Naive thymus-derived CD4-positive, alpha-beta T cell (primary cell): ENCODE measurements around the gene RAP1GAP. TPM values are rescaled to one million over a fixed set of nuclear protein-coding genes. Genes with fewer than 3 reads are reported as not detected.
"Not testable (repeated sequence)": the region's sequence is repeated elsewhere in the genome, so short reads cannot be mapped to it uniquely, and the experiment has no call there.

Experiments used
- ATAC-seq: fragments of 150-1000 bp; cut with Tn5 transposase; 2 replicates; pipeline ENCODE4 v1.10.0; 2021; ENCODE audit warnings: mild to moderate bottlenecking, moderate library complexity
- CTCF ChIA-PET: fragments of 350-600 bp; sonication (Branson Sonifier 250); formaldehyde crosslinking; loops from one replicate; lab custom pipeline; 2021; ENCODE audit warnings: antibody characterized with exemption; lab: Charles Lee
- POLR2A ChIA-PET: fragments of 350-600 bp; sonication (Branson Sonifier 250); formaldehyde crosslinking; loops from one replicate; lab custom pipeline; 2021; ENCODE audit warnings: antibody characterized with exemption, inconsistent platforms; lab: Charles Lee
- DNase-seq, 9 donors: peaks; one replicate each; pipeline versions ENCODE4 v3.0.0 to v3.0.0-alpha.2; 2020 to 2022; ENCODE audit warnings: mixed read lengths in 1 of 9
- H3K27ac ChIP-seq: one replicate; pipeline ENCODE4 v1.7.0; 2013; ENCODE audit warnings: mild to moderate bottlenecking, low read depth, low read length, moderate library complexity
- H3K27me3 ChIP-seq, 2 donors: one replicate each; pipeline ENCODE4 v1.7.0; 2013; ENCODE audit warnings: low read length in 2 of 2, mild to moderate bottlenecking in 2 of 2, moderate library complexity in 2 of 2; ENCODE audit not compliant: control insufficient read depth in 2 of 2, insufficient read depth in 2 of 2
- H3K36me3 ChIP-seq, 3 experiments: 1 replicate in 2 of 3; 2 replicates in 1 of 3; pipeline ENCODE4 v1.7.0; 2013; ENCODE audit warnings: low read length in 3 of 3, mild to moderate bottlenecking in 3 of 3, moderate library complexity in 1 of 3; ENCODE audit not compliant: insufficient read depth in 3 of 3, control insufficient read depth in 2 of 3
- H3K4me1 ChIP-seq, 2 donors: one replicate each; pipeline ENCODE4 v1.7.0; 2013; ENCODE audit warnings: low read length in 2 of 2, mild to moderate bottlenecking in 2 of 2, moderate library complexity in 1 of 2; ENCODE audit not compliant: control insufficient read depth in 2 of 2, insufficient read depth in 2 of 2
- H3K4me3 ChIP-seq: 2 replicates; pipeline ENCODE4 v1.7.0; 2013; ENCODE audit warnings: mild to moderate bottlenecking, low read length
- H3K9me3 ChIP-seq, 3 experiments: 1 replicate in 2 of 3; 2 replicates in 1 of 3; pipeline ENCODE4 v1.7.0; 2013; ENCODE audit warnings: low read length in 3 of 3; ENCODE audit not compliant: control insufficient read depth in 2 of 3
- H3K27ac Mint-ChIP-seq, 9 donors: one replicate each; pipeline ENCODE4 v1.8.0; 2020 to 2022; ENCODE audit warnings: mixed read lengths in 9 of 9, mild to moderate bottlenecking in 8 of 9, moderate library complexity in 5 of 9, inconsistent platforms in 2 of 9
- H3K27me3 Mint-ChIP-seq, 5 donors: one replicate each; pipeline ENCODE4 v1.8.0; 2021 to 2022; ENCODE audit warnings: mixed read lengths in 5 of 5, mild to moderate bottlenecking in 1 of 5
- H3K36me3 Mint-ChIP-seq, 5 donors: one replicate each; pipeline ENCODE4 v1.8.0; 2020 to 2022; ENCODE audit warnings: mixed read lengths in 5 of 5, mild to moderate bottlenecking in 3 of 5, inconsistent platforms in 1 of 5
- H3K4me1 Mint-ChIP-seq, 7 donors: one replicate each; pipeline ENCODE4 v1.8.0; 2020 to 2022; ENCODE audit warnings: mixed read lengths in 7 of 7, mild to moderate bottlenecking in 3 of 7, inconsistent platforms in 1 of 7
- H3K4me3 Mint-ChIP-seq, 10 donors: one replicate each; pipeline ENCODE4 v1.8.0; 2020 to 2022; ENCODE audit warnings: mild to moderate bottlenecking in 10 of 10, mixed read lengths in 10 of 10, moderate library complexity in 6 of 10, inconsistent platforms in 2 of 10
- H3K9me3 Mint-ChIP-seq, 11 donors: one replicate each; pipeline ENCODE4 v1.8.0; 2020 to 2022; ENCODE audit warnings: mixed read lengths in 11 of 11, mild to moderate bottlenecking in 4 of 11, inconsistent platforms in 1 of 11, moderate library complexity in 1 of 11
- intact Hi-C, 2 donors: fragments of 100-400 bp; cut with micrococcal nuclease; formaldehyde crosslinking; loops; one replicate each; pipeline ENCODE4 v1.15.1; 2023
- polyA plus RNA-seq, 2 donors: library from polyadenylated mRNA; unstranded; fragments of 300-500 nt; fragmentation: Illumina TruSeq; gene quantifications; one replicate each; pipeline ENCODE4 v1.2.3, GENCODE V29; 2021
- total RNA-seq, 6 experiments: library from RNA in 5 of 6; stranded (reverse) in 5 of 6; gene quantifications; 1 replicate in 5 of 6; 2 replicates in 1 of 6; pipeline ENCODE4 v1.2.3 and lab custom pipeline; 2021 to 2026

Gene RAP1GAP
- total and polyA plus RNA-seq, 7 experiments from 2014 or later = 0.16 to 1.4 (median 0.42) TPM; not detected in 3

DNA sequence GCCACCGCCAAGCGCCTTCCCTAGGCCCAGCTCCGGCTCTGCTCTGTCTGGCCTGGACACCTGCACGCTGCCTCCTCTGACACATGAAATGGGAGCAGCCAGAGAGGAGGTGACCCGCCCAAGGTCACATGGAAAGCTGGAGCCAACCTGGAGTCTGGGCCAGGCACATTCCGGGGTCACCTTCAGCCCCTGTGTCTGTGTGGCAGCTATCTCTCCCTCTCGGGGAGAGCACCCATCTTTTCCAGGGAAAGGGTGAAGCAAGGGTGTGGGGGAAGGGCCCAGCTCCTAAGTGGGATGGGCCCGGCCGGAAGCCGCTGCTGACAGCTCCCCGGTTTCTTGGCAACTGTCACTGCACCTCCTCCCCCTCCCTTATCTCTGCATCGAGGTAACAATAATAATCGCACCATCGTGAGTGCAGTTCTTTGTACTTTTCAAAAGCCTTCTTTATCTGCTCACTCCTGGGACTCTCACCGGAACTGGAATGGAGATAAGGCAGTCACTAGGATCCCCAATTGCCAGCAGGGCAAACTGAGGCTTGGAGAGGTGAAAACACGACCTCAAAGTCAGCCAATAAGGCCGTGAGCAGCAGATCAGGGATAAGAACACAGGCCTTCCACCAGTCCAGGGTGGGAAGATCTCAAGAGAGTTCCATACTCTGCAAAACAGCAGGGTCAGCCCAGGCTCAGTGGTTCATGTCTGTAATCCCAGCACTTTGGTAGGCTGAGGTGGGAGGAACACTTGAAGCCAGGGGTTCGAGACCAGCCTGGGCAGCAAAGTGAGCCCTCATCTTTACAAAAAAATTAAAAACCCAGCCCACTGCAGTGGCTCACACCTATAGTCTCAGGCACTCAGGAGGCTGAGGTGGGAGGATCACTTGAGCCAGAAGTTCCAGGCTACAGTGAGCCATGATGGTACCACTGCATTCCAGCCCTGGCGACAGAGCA is 36.9 kb downstream of the RAP1GAP start:
- Mint-ChIP-seq H3K27ac (no peak overlapping the region), H3K36me3 (no peaks in the 10 kb centered on the region), H3K4me1 (peaks cover 0 to 1% (median 0%) of the 10 kb centered on the region in 7 donors), H3K27me3 (peaks cover 0 to 20% (median 8%) of the 10 kb centered on the region in 5 donors), H3K4me3 (no peak overlapping the region), H3K9me3 (peaks cover 0 to 3% (median 0%) of the 10 kb centered on the region in 11 donors)
- no peak overlapping the region for H3K4me3 ChIP-seq
- no peak for DNase-seq
- no peaks in the 10 kb centered on the region for H3K36me3 ChIP-seq
- CTCF ChIA-PET = no interaction called here
- H3K27ac ChIP-seq = no peak overlapping the region
- ATAC-seq = peak; percentile 14
- intact Hi-C loops = no loop called here
- POLR2A ChIA-PET = no interaction called here
- no peaks in the 10 kb centered on the region for H3K9me3 ChIP-seq
- no peaks in the 10 kb centered on the region for H3K4me1 ChIP-seq
- H3K27me3 ChIP-seq = no peaks in the 10 kb centered on the region

DNA sequence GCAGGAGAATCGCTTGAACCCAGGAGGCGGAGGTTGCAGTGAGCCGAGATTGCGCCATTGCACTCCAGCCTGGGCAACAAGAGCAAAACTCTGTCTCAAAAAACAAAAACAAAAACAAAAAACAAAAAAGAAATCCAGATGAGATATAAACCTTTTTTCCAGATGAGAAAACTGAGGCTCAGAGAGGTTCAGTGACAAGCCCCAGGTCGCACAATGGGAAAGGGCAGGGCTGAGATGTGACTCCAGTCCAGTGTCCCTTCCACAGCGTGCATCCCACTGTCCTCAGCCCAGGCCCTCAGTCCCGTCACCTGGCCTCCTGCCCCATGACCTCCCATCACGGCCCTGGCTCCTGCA is 37.6 kb downstream of the RAP1GAP start:
- H3K36me3 Mint-ChIP-seq, H3K4me3 ChIP-seq, H3K4me1 Mint-ChIP-seq, H3K4me3 Mint-ChIP-seq, intact Hi-C loops, H3K27me3 ChIP-seq, H3K9me3 Mint-ChIP-seq, CTCF ChIA-PET, H3K36me3 ChIP-seq, H3K27ac Mint-ChIP-seq, H3K9me3 ChIP-seq, H3K4me1 ChIP-seq, DNase-seq, H3K27ac ChIP-seq, ATAC-seq, POLR2A ChIA-PET: not testable (repeated sequence)
- peaks cover 0 to 20% (median 8%) of the 10 kb centered on the region in 5 donors for H3K27me3 Mint-ChIP-seq

DNA sequence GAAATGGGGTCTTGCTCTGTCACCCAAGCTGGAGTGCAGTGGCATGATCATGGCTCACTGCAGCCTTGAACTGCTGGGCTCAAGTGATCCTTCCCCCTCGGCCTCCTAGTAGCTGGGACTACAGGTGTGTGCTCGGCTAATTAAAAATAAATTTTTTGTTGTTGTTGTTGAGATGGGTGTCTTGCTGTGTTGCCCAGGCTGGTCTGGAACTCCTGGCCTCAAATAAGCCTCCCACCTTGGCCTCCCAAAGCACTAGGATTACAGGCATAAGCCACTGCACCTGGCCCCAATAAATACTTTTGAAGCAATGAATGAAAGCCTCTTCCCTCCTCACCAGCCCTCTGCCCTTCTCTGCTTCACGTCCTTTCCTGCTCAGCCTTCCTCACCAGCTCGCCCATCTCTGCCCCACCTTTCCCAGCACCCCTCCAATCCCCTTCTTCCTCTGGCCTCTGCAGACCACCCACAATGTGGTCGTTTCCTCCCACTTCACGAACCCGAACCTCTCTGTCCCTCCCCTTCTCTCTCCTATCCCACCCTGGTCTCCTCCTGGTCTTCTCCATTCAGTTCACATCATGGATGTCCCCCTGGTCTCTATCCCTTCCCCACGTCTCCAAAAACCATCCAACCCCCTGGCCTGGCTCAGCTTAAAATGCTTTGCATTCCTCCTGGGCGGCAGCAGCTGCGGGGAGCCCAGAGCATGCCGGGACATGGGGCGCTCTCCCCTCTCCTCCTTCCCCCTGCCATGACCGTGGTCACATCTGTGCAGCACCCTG is 38.4 kb downstream of the RAP1GAP start:
- intact Hi-C loops = no loop called here
- Histone ChIP-seq H3K4me1 (no peaks in the 10 kb centered on the region), H3K36me3 (no peaks in the 10 kb centered on the region), H3K9me3 (no peaks in the 10 kb centered on the region), H3K4me3 (no peak overlapping the region), H3K27me3 (no peaks in the 10 kb centered on the region), H3K27ac (no peak overlapping the region)
- no peak overlapping the region for H3K27ac Mint-ChIP-seq
- peaks cover 0 to 4% (median 0%) of the 10 kb centered on the region in 11 donors for H3K9me3 Mint-ChIP-seq
- H3K4me1 Mint-ChIP-seq = peaks cover 0 to 3% (median 0%) of the 10 kb centered on the region in 7 donors
- ChIA-PET CTCF (no interaction called here), POLR2A (no interaction called here)
- H3K27me3 Mint-ChIP-seq = peaks cover 0 to 20% (median 6%) of the 10 kb centered on the region in 5 donors
- DNase-seq (no peak), ATAC-seq (no peak)
- H3K36me3 Mint-ChIP-seq = no peaks in the 10 kb centered on the region
- no peak overlapping the region for H3K4me3 Mint-ChIP-seq

DNA sequence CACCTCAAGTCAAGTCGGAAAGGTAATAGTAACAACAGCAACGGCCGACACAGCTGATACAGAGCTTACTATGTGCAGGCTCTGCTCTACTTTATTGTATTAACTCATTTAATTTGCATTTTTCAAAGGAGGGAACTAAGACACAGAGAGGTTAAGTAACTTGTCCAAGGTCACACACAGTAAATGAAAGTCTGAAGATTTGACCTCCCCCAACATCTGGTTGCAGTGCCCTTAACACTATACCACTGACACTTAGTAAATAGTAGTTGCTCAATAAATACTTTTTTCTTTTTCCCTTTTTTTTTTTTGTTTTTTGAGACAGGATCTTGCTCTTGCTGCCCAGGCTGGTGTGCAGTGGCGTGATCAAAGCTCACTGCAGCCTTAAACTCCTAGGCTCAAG is 39.2 kb downstream of the RAP1GAP start:
- Mint-ChIP-seq H3K4me1 (peaks cover 0 to 2% (median 0%) of the 10 kb centered on the region in 7 donors), H3K36me3 (no peaks in the 10 kb centered on the region), H3K27me3 (peaks cover 1 to 17% (median 6%) of the 10 kb centered on the region in 5 donors), H3K4me3 (no peak overlapping the region), H3K27ac (no peak overlapping the region), H3K9me3 (peaks cover 0 to 4% (median 0%) of the 10 kb centered on the region in 11 donors)
- no peaks in the 10 kb centered on the region for H3K9me3 ChIP-seq
- no peak overlapping the region for H3K4me3 ChIP-seq
- no peaks in the 10 kb centered on the region for H3K27me3 ChIP-seq
- DNase-seq = no peak
- intact Hi-C loops = no loop called here
- H3K4me1 ChIP-seq = no peaks in the 10 kb centered on the region
- H3K36me3 ChIP-seq = no peaks in the 10 kb centered on the region
- H3K27ac ChIP-seq = no peak overlapping the region
- CTCF ChIA-PET = no interaction called here
- POLR2A ChIA-PET = no interaction called here
- ATAC-seq = no peak

DNA sequence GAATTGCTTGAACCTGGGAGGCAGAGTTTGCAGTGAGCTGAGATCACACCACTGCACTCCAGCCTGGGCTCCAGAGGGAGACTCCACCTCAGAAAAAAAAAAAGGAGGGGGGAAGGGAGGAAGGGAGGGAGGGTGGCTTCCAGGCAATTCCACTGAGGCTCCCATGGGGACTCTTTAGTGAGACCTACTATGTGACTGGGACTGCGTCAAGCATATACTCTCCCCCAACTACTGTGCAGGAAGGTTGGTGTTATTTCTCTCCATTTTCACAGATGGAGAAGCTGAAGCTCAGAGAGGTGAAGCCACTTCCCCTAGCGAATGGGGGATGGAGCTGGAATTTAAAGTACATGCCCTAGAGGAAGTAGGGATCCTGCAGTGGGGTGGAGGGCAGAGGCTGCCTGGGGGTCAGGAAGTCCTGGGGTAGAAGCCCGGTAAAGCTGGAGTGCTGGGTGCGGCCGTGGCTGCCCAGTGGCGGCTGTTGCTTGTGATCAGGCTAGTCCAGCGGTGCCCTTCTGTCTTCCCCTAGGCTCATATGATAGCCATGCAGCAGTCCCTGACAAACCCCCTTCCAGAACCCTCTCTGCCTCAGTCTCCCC is 40.3 kb downstream of the RAP1GAP start:
- Mint-ChIP-seq H3K27me3 (peaks cover 3 to 17% (median 8%) of the 10 kb centered on the region in 5 donors), H3K9me3 (peaks cover 0 to 4% (median 0%) of the 10 kb centered on the region in 11 donors), H3K4me1 (peaks cover 0 to 2% (median 0%) of the 10 kb centered on the region in 7 donors), H3K4me3 (no peak overlapping the region), H3K27ac (no peak overlapping the region), H3K36me3 (no peaks in the 10 kb centered on the region)
- no peaks in the 10 kb centered on the region for H3K36me3 ChIP-seq
- no peak overlapping the region for H3K4me3 ChIP-seq
- intact Hi-C loops = no loop called here
- no peaks in the 10 kb centered on the region for H3K27me3 ChIP-seq
- POLR2A ChIA-PET = no interaction called here
- DNase-seq = no peak
- CTCF ChIA-PET = no interaction called here
- no peak for ATAC-seq
- no peaks in the 10 kb centered on the region for H3K9me3 ChIP-seq
- H3K4me1 ChIP-seq = no peaks in the 10 kb centered on the region
- no peak overlapping the region for H3K27ac ChIP-seq

DNA sequence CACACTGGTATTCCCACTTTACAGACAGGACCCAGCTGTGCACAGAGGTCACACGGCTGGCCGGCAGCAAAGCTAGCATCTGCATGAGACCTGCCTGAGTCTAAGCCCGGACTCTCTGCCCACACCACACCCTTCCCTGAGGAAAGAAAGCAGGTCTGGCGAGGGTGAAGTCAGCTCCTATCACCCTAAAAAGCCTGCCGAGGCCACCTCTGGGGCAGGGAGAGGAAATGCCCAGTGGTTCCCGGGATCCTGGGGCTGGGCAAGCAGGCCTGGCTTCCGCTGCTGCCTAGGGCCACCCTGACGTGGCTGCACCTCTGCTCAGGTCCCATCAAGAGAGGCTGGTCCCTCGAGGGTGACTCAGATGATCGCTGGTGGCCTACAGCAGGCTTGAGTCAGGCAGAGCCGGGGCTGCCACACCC is 42.2 kb downstream of the RAP1GAP start:
- POLR2A ChIA-PET = no interaction called here

More for the DNA sequence above, 42.2 kb downstream of the RAP1GAP start:
- CTCF ChIA-PET = no interaction called here
- H3K36me3 ChIP-seq = no peaks in the 10 kb centered on the region
- H3K27ac Mint-ChIP-seq = no peak overlapping the region
- H3K4me3 ChIP-seq = no peak overlapping the region
- no peaks in the 10 kb centered on the region for H3K36me3 Mint-ChIP-seq
- H3K4me1 Mint-ChIP-seq = peaks cover 0 to 4% (median 3%) of the 10 kb centered on the region in 7 donors
- intact Hi-C loops = no loop called here
- H3K27me3 Mint-ChIP-seq = peaks cover 8 to 21% (median 11%) of the 10 kb centered on the region in 5 donors
- ATAC-seq (no peak), DNase-seq (no peak)
- no peaks in the 10 kb centered on the region for H3K4me1 ChIP-seq
- H3K9me3 Mint-ChIP-seq = peaks cover 0 to 4% (median 0%) of the 10 kb centered on the region in 11 donors
- H3K9me3 ChIP-seq = no peaks in the 10 kb centered on the region
- H3K4me3 Mint-ChIP-seq = no peak overlapping the region
- H3K27me3 ChIP-seq = no peaks in the 10 kb centered on the region
- no peak overlapping the region for H3K27ac ChIP-seq
